Activated naive CD8-positive, alpha-beta T cell treated with anti-CD3 and anti-CD28 coated beads, Interleukin-2, amount 10 ng/mL, durations not matched to agents 7 days and 5 days (primary cell): ENCODE measurements around the gene BMPER. TPM values are rescaled to one million over a fixed set of nuclear protein-coding genes. Genes with fewer than 3 reads are reported as not detected.
A peak's percentile ranks its signal among the peaks of the same experiment; 100 is the strongest.

ENCODE experiments used
- ATAC-seq: fragments of 150-1000 bp; cut with Tn5 transposase; one replicate; pipeline ENCODE4 v1.10.0; 2021; ENCODE audit warnings: low read depth, moderate library complexity
- POLR2A ChIA-PET: fragments of 350-600 bp; sonication (Branson Sonifier 250); formaldehyde crosslinking; loops from one replicate; lab custom pipeline; 2021; ENCODE audit warnings: antibody characterized with exemption; lab: Charles Lee
- DNase-seq: peaks from one replicate; pipeline ENCODE4 v3.0.0; 2021
- H3K27ac Mint-ChIP-seq: one replicate; pipeline ENCODE4 v1.8.0; 2022; ENCODE audit warnings: mild to moderate bottlenecking, mixed read lengths
- H3K27me3 Mint-ChIP-seq: one replicate; pipeline ENCODE4 v1.8.0; 2022; ENCODE audit warnings: mild to moderate bottlenecking, moderate library complexity, mixed read lengths
- H3K36me3 Mint-ChIP-seq: one replicate; pipeline ENCODE4 v1.8.0; 2021; ENCODE audit warnings: mild to moderate bottlenecking, mixed read lengths
- H3K4me1 Mint-ChIP-seq: one replicate; pipeline ENCODE4 v1.8.0; 2021; ENCODE audit warnings: mixed read lengths
- H3K4me3 Mint-ChIP-seq: one replicate; pipeline ENCODE4 v1.8.0; 2022; ENCODE audit warnings: mild to moderate bottlenecking, moderate library complexity, mixed read lengths
- H3K9me3 Mint-ChIP-seq: one replicate; pipeline ENCODE4 v1.8.0; 2021; ENCODE audit warnings: mixed read lengths
- total RNA-seq, 2 experiments: library from RNA; stranded (reverse); gene quantifications; one replicate each; pipeline ENCODE4 v1.2.3, GENCODE V29; 2021

Gene BMPER
- not detected for total RNA-seq

GRCh38 chr7:33905389-33906032 lies at the start of gene BMPER:
Gene BMPER (plus strand): TSS chr7:33905539. CDS start chr7:33905614, 75 bp downstream.
- Mint-ChIP-seq H3K27me3 (peaks cover 65% of the 10 kb centered on the region), H3K4me3 (peak within 1 kb of the TSS; percentile 71), H3K9me3 (no peaks in the 10 kb centered on the region), H3K4me1 (peaks cover 3% of the 10 kb centered on the region), H3K36me3 (no peaks in the 10 kb centered on the region), H3K27ac (no peak within 1 kb of the TSS)
- POLR2A ChIA-PET = no interaction called here
- no peak for ATAC-seq
- peak; percentile 33 for DNase-seq

- Mint-ChIP-seq H3K4me3 (no peak overlapping the region), H3K4me1 (no peaks in the 10 kb centered on the region), H3K27me3 (peaks cover 5% of the 10 kb centered on the region), H3K36me3 (no peaks in the 10 kb centered on the region), H3K27ac (peak overlapping the region; percentile 45), H3K9me3 (peaks cover 2% of the 10 kb centered on the region)
- POLR2A ChIA-PET = no interaction called here
- no peak for ATAC-seq
- no peak for DNase-seq
These were observed 43.4 kb upstream of the BMPER start for GRCh38 chr7:33861947-33862346.

- peaks cover 5% of the 10 kb centered on the region for H3K27me3 Mint-ChIP-seq
- H3K36me3 Mint-ChIP-seq = no peaks in the 10 kb centered on the region
- H3K4me1 Mint-ChIP-seq = no peaks in the 10 kb centered on the region
These were observed 42.2 kb upstream of the BMPER start for GRCh38 chr7:33862946-33863814.

GRCh38 chr7:33868166-33868565 lies 37.2 kb upstream of the BMPER start:
- H3K36me3 Mint-ChIP-seq = no peaks in the 10 kb centered on the region
- POLR2A ChIA-PET = no interaction called here
- ATAC-seq = no peak
- no peak overlapping the region for H3K4me3 Mint-ChIP-seq
- no peak overlapping the region for H3K27ac Mint-ChIP-seq
- DNase-seq = no peak
- H3K4me1 Mint-ChIP-seq = no peaks in the 10 kb centered on the region
- no peaks in the 10 kb centered on the region for H3K9me3 Mint-ChIP-seq
- H3K27me3 Mint-ChIP-seq = peaks cover 3% of the 10 kb centered on the region

More at GRCh38 chr7:33862946-33863814, 42.2 kb upstream of the BMPER start:
- Mint-ChIP-seq H3K27ac (no peak overlapping the region), H3K4me3 (no peak overlapping the region), H3K9me3 (peaks cover 2% of the 10 kb centered on the region)
- ATAC-seq = no peak
- POLR2A ChIA-PET = no interaction called here
- no peak for DNase-seq

GRCh38 chr7:33869176-33869575 lies 36.2 kb upstream of the BMPER start:
- H3K4me1 Mint-ChIP-seq = no peaks in the 10 kb centered on the region
- POLR2A ChIA-PET = no interaction called here
- ATAC-seq (no peak), DNase-seq (no peak)
- H3K27me3 Mint-ChIP-seq = peaks cover 3% of the 10 kb centered on the region
- no peak overlapping the region for H3K27ac Mint-ChIP-seq
- H3K4me3 Mint-ChIP-seq = no peak overlapping the region
- no peaks in the 10 kb centered on the region for H3K36me3 Mint-ChIP-seq
- H3K9me3 Mint-ChIP-seq = no peaks in the 10 kb centered on the region

- ATAC-seq (no peak), DNase-seq (no peak)
- H3K4me3 Mint-ChIP-seq = no peak overlapping the region
- no peaks in the 10 kb centered on the region for H3K4me1 Mint-ChIP-seq
- H3K9me3 Mint-ChIP-seq = no peaks in the 10 kb centered on the region
- no peaks in the 10 kb centered on the region for H3K36me3 Mint-ChIP-seq
- POLR2A ChIA-PET = no interaction called here
- H3K27ac Mint-ChIP-seq = no peak overlapping the region
- H3K27me3 Mint-ChIP-seq = peaks cover 3% of the 10 kb centered on the region
These were observed 35.2 kb upstream of the BMPER start for GRCh38 chr7:33870120-33870519.

- ATAC-seq (no peak), DNase-seq (no peak)
- Mint-ChIP-seq H3K4me3 (no peak overlapping the region), H3K27me3 (peaks cover 6% of the 10 kb centered on the region), H3K36me3 (no peaks in the 10 kb centered on the region), H3K27ac (no peak overlapping the region), H3K4me1 (no peaks in the 10 kb centered on the region), H3K9me3 (no peaks in the 10 kb centered on the region)
- POLR2A ChIA-PET = no interaction called here
These were observed 32.5 kb upstream of the BMPER start for GRCh38 chr7:33872870-33873269.

- no peaks in the 10 kb centered on the region for H3K9me3 Mint-ChIP-seq
- H3K4me3 Mint-ChIP-seq = no peak overlapping the region
- POLR2A ChIA-PET = no interaction called here
- no peaks in the 10 kb centered on the region for H3K4me1 Mint-ChIP-seq
- DNase-seq = no peak
- ATAC-seq = no peak
- peaks cover 6% of the 10 kb centered on the region for H3K27me3 Mint-ChIP-seq
- H3K27ac Mint-ChIP-seq = no peak overlapping the region
- H3K36me3 Mint-ChIP-seq = no peaks in the 10 kb centered on the region
These were observed 31.8 kb upstream of the BMPER start for GRCh38 chr7:33873518-33873917.

- Mint-ChIP-seq H3K27me3 (peaks cover 6% of the 10 kb centered on the region), H3K36me3 (no peaks in the 10 kb centered on the region), H3K4me3 (no peak overlapping the region), H3K27ac (no peak overlapping the region), H3K9me3 (no peaks in the 10 kb centered on the region), H3K4me1 (no peaks in the 10 kb centered on the region)
- POLR2A ChIA-PET = no interaction called here
- no peak for DNase-seq
- no peak for ATAC-seq
These were observed 31.2 kb upstream of the BMPER start for GRCh38 chr7:33873981-33874750.

GRCh38 chr7:33874943-33875342 lies 30.4 kb upstream of the BMPER start:
- H3K27me3 Mint-ChIP-seq = peaks cover 6% of the 10 kb centered on the region
- no peaks in the 10 kb centered on the region for H3K36me3 Mint-ChIP-seq
- ATAC-seq = no peak

GRCh38 chr7:33876596-33877274 lies 28.6 kb upstream of the BMPER start:
- peaks cover 6% of the 10 kb centered on the region for H3K27me3 Mint-ChIP-seq
- no peak overlapping the region for H3K4me3 Mint-ChIP-seq
- H3K27ac Mint-ChIP-seq = no peak overlapping the region
- no peaks in the 10 kb centered on the region for H3K36me3 Mint-ChIP-seq
- no peaks in the 10 kb centered on the region for H3K4me1 Mint-ChIP-seq
- no peak for ATAC-seq
- H3K9me3 Mint-ChIP-seq = no peaks in the 10 kb centered on the region
- no peak for DNase-seq
- POLR2A ChIA-PET = no interaction called here

More at GRCh38 chr7:33874943-33875342, 30.4 kb upstream of the BMPER start:
- POLR2A ChIA-PET = no interaction called here
- DNase-seq = no peak
- Mint-ChIP-seq H3K27ac (no peak overlapping the region), H3K9me3 (no peaks in the 10 kb centered on the region), H3K4me3 (no peak overlapping the region), H3K4me1 (no peaks in the 10 kb centered on the region)

GRCh38 chr7:33880787-33881186 lies 24.6 kb upstream of the BMPER start:
- Mint-ChIP-seq H3K27me3 (peaks cover 12% of the 10 kb centered on the region), H3K36me3 (no peaks in the 10 kb centered on the region), H3K9me3 (no peaks in the 10 kb centered on the region), H3K4me3 (no peak overlapping the region), H3K4me1 (no peaks in the 10 kb centered on the region), H3K27ac (no peak overlapping the region)
- POLR2A ChIA-PET = no interaction called here
- DNase-seq = no peak
- ATAC-seq = no peak

GRCh38 chr7:33881316-33881715 lies 24.0 kb upstream of the BMPER start:
- no peak for ATAC-seq
- Mint-ChIP-seq H3K9me3 (no peaks in the 10 kb centered on the region), H3K27ac (no peak overlapping the region), H3K4me1 (no peaks in the 10 kb centered on the region), H3K4me3 (no peak overlapping the region), H3K27me3 (peaks cover 8% of the 10 kb centered on the region), H3K36me3 (no peaks in the 10 kb centered on the region)
- POLR2A ChIA-PET = no interaction called here
- no peak for DNase-seq
